Cardiac fibroblast (primary cell): ENCODE measurements around the gene OR6K2.

ENCODE experiments used
- DNase-seq, 2 donors: peaks; one replicate each; pipeline versions ENCODE4 v3.0.0 to v3.0.0-alpha.2; 2010; ENCODE audit warnings: low read depth in 2 of 2
- H3K4me3 ChIP-seq, 2 donors: replicated peaks in 1 of 2; 1 replicate in 1 of 2; 2 replicates in 1 of 2; pipeline ENCODE4 v1.5.1; 2011; ENCODE audit warnings: low read depth in 2 of 2, low read length in 2 of 2, mild to moderate bottlenecking in 2 of 2, moderate library complexity in 1 of 2
- CTCF ChIP-seq: IDR thresholded peaks from one replicate; pipeline ENCODE4 v1.5.1; 2011; ENCODE audit warnings: low read depth, mild to moderate bottlenecking, low read length, inconsistent platforms

Gene OR6K2

GRCh38 chr1:158724442-158724841, 24.0 kb upstream of the OR6K2 start:
- H3K4me3 ChIP-seq: no peak overlapping the region
- DNase-seq: no peak
- TF ChIP-seq CTCF: no peak

- no peak for TF ChIP-seq CTCF
- DNase-seq: no peak
- H3K4me3 ChIP-seq: no peak within 1 kb of the TSS
Measured at GRCh38 chr1:158720620-158721019, 20.2 kb upstream of the OR6K2 start, which contains the start of gene OR6K3. Gene OR6K3 (minus strand): TSS chr1:158720720. CDS start chr1:158718115, 2,605 bp downstream.

DNA sequence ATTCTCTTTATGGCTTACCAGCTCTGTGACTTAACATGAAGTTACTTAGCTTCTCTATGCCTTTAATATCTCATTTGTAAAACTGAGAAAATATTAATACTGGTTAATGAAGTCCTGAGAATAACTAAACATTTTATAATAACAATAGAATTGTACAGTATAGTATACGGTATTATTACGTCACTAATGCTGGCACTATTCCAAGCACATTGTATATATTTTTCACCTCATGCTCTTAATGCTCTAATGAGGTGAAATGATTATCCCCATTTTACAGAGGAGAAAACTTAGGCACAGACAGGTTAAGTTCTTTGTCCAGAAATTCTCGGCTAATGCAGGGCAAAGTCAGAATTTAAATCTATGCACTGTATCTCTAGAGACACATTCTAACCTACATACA, 19.2 kb upstream of the OR6K2 start:
- no peak for DNase-seq
- H3K4me3 ChIP-seq: no peak overlapping the region
- TF ChIP-seq CTCF: no peak

DNA sequence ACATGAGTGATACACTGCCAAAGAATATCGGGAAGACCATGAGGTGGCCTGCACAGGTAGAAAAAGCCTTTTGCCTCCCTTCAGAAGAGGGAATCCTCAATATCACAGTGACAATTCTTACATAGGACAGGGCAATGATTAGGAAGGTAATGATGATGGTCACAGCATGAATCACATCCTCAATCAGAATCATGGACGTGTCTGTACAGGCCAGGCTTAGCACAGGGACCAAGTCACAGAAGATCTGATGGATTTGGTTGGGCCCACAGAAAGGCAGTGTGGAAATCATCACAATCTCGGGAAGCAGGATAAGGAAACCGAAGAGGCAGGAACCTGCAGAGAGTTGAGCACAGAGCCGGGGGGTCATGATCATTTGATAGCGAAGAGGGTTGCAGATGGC, 16.9 kb upstream of the OR6K2 start:
- H3K4me3 ChIP-seq: no peak overlapping the region
- no peak for TF ChIP-seq CTCF
- no peak for DNase-seq

DNA sequence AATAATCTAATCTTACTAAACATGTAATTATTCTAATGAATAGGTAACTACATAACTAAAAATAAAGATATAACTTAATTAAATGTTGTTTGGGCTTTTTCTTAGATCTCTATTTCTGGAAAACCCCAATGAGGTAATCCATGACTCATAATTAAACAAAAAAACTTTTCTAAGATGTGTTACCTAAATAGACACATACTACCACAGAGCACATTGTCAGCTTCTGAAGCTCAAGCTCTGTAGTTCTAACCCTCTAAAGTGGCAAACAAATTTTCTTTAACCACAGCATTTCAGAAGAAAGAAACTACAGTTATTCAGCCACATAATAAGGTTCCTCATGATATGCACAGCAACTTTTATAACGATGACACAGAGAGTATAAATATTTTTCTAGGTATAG, 15.9 kb upstream of the OR6K2 start:
- H3K4me3 ChIP-seq: no peak overlapping the region
- no peak for DNase-seq
- no peak for TF ChIP-seq CTCF

- TF ChIP-seq CTCF: no peak
- no peak overlapping the region for H3K4me3 ChIP-seq
- DNase-seq: no peak
Measured at GRCh38 chr1:158714754-158715153, 14.3 kb upstream of the OR6K2 start.

- no peak for TF ChIP-seq CTCF
- no peak overlapping the region for H3K4me3 ChIP-seq
- DNase-seq: no peak
Measured at GRCh38 chr1:158711098-158711497, 10.6 kb upstream of the OR6K2 start.
